Breast epithelium (tissue), 3 donors: ENCODE data around the gene ADARB1.

Experiments
- CTCF ChIP-seq, 3 donors: fragments of 450-650 bp; IDR thresholded peaks; one replicate each; pipeline ENCODE4 v1.5.1; 2016 to 2017; ENCODE audit warnings: antibody characterized with exemption in 3 of 3, mild to moderate bottlenecking in 3 of 3, moderate library complexity in 3 of 3
- POLR2A ChIP-seq: fragments of 450-650 bp; IDR thresholded peaks from one replicate; pipeline ENCODE4 v1.6.1; 2016; ENCODE audit warnings: antibody characterized with exemption, mild to moderate bottlenecking, moderate library complexity
- POLR2AphosphoS5 ChIP-seq, 3 donors: sonication (generic); formaldehyde crosslinking; IDR thresholded peaks; one replicate each; pipeline ENCODE4 v1.6.1; 2017; ENCODE audit warnings: antibody characterized with exemption in 3 of 3

- TF ChIP-seq CTCF (IDR thresholded peaks at IDR 0.05) (no peak), POLR2AphosphoS5 (IDR thresholded peaks at IDR 0.05) (no peak), POLR2A (no peak)
These were observed 38.0 kb downstream of the ADARB1 start for GRCh38 chr21:45112371-45112770.
